Measurements from ENCODE around the gene DHX35. TPM values are rescaled to one million over a fixed set of nuclear protein-coding genes. Genes with fewer than 3 reads are reported as not detected.

Gene DHX35
- total and polyA plus RNA-seq, 2 of the 4 experiments (the other 2 are of a cell fraction): 9.1 to 13.5 TPM

- H4K91ac ChIP-seq (ENCODE audit: insufficient read depth, low read depth, low read length): no peak overlapping the region
- no peak overlapping the region for H3K14ac ChIP-seq (replicated peaks; ENCODE audit: low read depth, low read length)
- BruUV-seq (replicated peaks): no TSS peak
- no peaks in the 10 kb centered on the region for H3K4me1 ChIP-seq (ENCODE audit: control insufficient read depth, insufficient read depth, low read length)
- peaks cover 8% of the 10 kb centered on the region for H3K27me3 ChIP-seq (ENCODE audit: control insufficient read depth, insufficient read depth, low read length)
- H2BK120ac ChIP-seq (ENCODE audit: low read depth, low read length): no peak overlapping the region
- intact Hi-C loops (cut with micrococcal nuclease): no loop called here
- H4K5ac ChIP-seq (ENCODE audit: low read depth, low read length): no peak overlapping the region
- H2BK15ac ChIP-seq (ENCODE audit: low read depth, low read length): no peak overlapping the region
- no peak overlapping the region for H2AK5ac ChIP-seq (ENCODE audit: low read depth, low read length)
- H4K8ac ChIP-seq (ENCODE audit: low read depth in 2 of 2, low read length in 2 of 2): no peak overlapping the region
- TF ChIP-seq CEBPB (IDR thresholded peaks at IDR 0.05; ENCODE audit: low read depth, low read length) (no peak), BHLHE40 (IDR thresholded peaks at IDR 0.05; ENCODE audit: low read depth, low read length) (no peak)
- H3K4me2 ChIP-seq (ENCODE audit: low read depth, low read length): no peak overlapping the region
- H2BK5ac ChIP-seq (ENCODE audit: low read depth, low read length, poor library complexity, severe bottlenecking): no peak overlapping the region
- H3K23ac ChIP-seq (ENCODE audit: low read depth, low read length): no peak overlapping the region
- H3K9me1 ChIP-seq (ENCODE audit: insufficient read depth, low read length): no peaks in the 10 kb centered on the region
- no peak overlapping the region for H2BK20ac ChIP-seq (ENCODE audit: low read depth, low read length)
- POLR2A ChIA-PET (ENCODE audit: unreplicated experiment): no interaction called here
- no CpG with 5 or more reads among the region's 11 CpGs for WGBS, 2 experiments (ENCODE audit: extremely low coverage in 2 of 2, insufficient read length in 1 of 2)
- in situ Hi-C loops (cut with MboI; ENCODE audit: low sequenced_read_pairs): no loop called here
- no peak overlapping the region for H2AK9ac ChIP-seq (replicated peaks; ENCODE audit: low read depth, low read length, poor library complexity)
- no peaks in the 10 kb centered on the region for H3K79me1 ChIP-seq (ENCODE audit: low read depth in 1 of 2, low read length in 2 of 2)
- DNase-seq (no peak), ATAC-seq (ENCODE audit: low read depth) (no peak)
- no peaks in the 10 kb centered on the region for H3K36me3 ChIP-seq (ENCODE audit: control insufficient read depth, insufficient read depth, low read length)
- H3K9me3 ChIP-seq (ENCODE audit: control insufficient read depth, insufficient read depth, low read length): peaks cover 4% of the 10 kb centered on the region; the same call in 1 of the 2 replicates
- no peaks in the 10 kb centered on the region for H4K20me1 ChIP-seq (ENCODE audit: insufficient read depth, low read length)
- no peak overlapping the region for H3K27ac ChIP-seq (ENCODE audit: insufficient read depth, low read length)
- dilution Hi-C loops (cut with HindIII; ENCODE audit: low sequenced_read_pairs, unreplicated experiment): no loop called here
- no peak overlapping the region for H3K56ac ChIP-seq (ENCODE audit: extremely low read depth, insufficient read depth, low read length)
- no peak overlapping the region for H3K4ac ChIP-seq (ENCODE audit: low read depth, low read length)
- no peak overlapping the region for H3K4me3 ChIP-seq (ENCODE audit: insufficient read depth, low read depth, low read length)
- no peak overlapping the region for H3K9ac ChIP-seq (ENCODE audit: low read depth, low read length)
- CTCF ChIA-PET: no interaction called here
- H2AFZ ChIP-seq (replicated peaks; ENCODE audit: low read length, poor library complexity): no peak overlapping the region
- H3K18ac ChIP-seq (ENCODE audit: low read depth, low read length): no peak overlapping the region
Observed at GRCh38 chr20:39072132-39072531, 110.0 kb downstream of the DHX35 start.

Measured in IMR-90 (cell line).